Mesenteric fat pad (tissue), 1 donor: Measurements from ENCODE around the gene SEC63. TPM values are rescaled to one million over a fixed set of nuclear protein-coding genes. Genes with fewer than 3 reads are reported as not detected.
"Not testable (repeated sequence)": the region's sequence is repeated elsewhere in the genome, so short reads cannot be mapped to it uniquely, and the experiment has no call there.

Source experiments
- DNase-seq: peaks from one replicate; pipeline ENCODE4 v3.0.0-alpha.2; 2020; ENCODE audit warnings: low spot score
- total RNA-seq: library from RNA; stranded (reverse); fragmentation: NEBNext Ultra II Directional; extraction: Animal tissue kit (Norgen Biotek cat#: 25700); gene quantifications from one replicate; pipeline ENCODE4 v1.2.1, GENCODE V29; 2021
- donor health status: DM: yes; HTN: yes; CAD: no.

Gene SEC63
- total RNA-seq, 1 donor from 2014 or later = 126 TPM

DNA sequence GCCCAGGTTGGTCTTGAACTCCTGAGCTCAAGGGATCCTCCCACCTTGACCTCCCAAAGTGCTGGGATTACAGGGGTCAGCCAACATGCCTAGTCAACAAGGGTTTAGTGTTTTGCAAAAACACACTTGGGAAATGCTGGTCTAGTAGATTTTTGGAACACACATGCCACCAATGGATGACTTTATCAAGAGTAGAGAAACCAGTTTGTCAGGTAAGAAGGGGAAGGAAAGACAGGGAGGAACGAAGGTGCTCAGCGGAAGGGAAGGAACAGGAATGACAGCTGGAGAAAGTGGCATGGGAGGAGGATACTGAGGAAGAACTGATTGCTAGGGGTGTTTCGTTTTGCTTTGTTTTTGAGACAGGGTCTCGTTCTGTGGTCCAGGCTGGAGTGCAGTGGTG lies 15.6 kb upstream of the SEC63 start:
- DNase-seq = no peak

DNA sequence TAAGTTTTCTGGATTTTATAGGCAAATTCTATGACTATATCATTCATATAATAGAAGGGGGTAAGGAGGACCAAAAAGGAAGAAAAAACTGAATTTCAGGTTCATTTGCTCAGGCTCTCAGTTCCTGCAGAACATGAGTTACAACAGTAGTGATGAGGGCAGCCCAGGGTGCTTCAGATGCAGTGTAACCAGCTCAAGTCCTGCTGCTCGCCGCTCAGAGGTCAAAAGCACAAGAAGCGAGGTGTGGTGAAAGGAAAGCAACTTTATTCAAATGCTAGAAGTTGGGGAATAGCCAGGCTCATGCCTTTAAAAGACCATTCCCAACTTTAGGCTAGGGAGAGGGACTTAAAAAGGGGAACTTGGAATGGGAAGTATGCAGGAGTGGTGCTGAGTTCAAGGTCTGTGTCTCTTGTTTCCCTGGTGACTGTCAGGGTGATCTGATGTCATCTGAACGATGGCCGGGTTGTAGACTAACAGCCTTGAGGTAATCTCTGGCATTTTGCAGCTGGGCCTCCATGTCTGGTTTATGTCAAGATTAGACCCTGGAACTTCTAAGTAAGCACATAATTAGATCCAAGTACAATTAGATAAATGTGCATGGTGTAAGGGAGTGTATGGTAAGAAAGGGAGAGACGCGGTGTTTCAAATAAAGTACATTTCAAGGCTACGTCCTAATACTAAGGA lies 14.5 kb upstream of the SEC63 start:
- DNase-seq = no peak

DNA sequence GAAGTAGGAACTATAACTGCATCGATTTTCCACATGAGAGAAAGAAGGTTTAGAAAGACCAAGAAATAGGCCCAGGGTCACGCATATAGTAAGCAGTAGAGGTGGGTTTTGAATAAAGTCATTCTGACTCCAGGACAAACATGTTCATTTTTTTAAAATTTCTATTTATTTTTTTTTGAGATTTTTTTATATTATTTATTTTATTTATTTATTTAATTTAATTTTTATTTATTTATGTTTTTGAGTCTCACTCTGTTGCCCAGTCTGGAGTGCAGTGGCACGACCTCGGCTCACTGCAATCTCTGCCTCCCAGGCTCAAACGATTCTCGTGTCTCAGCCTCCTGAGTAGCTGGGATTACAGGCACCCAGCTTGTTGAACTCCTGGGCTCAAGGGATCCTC lies 13.2 kb upstream of the SEC63 start:
- no peak for DNase-seq

DNA sequence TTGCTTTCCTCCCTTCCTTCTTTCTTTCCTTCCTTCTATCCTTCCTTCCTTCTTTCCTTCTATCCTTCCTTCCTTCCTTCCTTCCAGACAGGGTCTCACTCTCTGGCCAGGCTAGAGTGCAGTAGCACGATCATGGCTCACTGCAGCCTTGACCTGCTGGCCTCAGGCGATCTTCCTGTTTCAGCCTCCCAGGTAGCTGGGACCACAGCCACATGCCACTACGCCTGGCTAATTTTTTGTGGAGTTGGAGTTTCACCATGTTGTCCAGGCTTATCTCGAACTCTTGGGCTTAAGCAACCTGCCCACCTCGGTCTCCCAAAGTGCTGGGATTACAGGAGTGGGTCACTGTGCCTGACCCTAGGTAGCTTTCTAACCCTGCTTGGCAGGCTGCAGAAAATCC lies 12.2 kb upstream of the SEC63 start:
- no peak for DNase-seq

DNA sequence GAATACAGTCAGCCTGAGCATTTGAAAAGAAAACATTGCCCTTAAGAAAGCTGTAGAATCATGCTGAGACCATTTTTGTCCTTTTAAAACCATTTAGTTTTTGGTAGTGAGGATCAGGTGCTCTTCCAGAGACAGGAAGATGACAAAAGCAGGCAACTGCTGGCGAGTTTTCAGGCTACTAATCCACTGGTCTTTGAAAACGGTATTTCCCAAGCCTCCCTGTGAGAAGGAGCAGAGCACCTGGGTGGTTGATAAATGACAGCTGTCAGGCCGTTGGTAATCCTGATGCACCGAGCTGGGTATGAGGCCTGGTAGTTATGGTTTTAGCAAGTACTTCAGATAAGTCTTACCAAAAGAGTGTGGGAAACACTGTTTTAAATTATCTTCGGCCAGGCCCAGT lies 10.1 kb upstream of the SEC63 start:
- no peak for DNase-seq

DNA sequence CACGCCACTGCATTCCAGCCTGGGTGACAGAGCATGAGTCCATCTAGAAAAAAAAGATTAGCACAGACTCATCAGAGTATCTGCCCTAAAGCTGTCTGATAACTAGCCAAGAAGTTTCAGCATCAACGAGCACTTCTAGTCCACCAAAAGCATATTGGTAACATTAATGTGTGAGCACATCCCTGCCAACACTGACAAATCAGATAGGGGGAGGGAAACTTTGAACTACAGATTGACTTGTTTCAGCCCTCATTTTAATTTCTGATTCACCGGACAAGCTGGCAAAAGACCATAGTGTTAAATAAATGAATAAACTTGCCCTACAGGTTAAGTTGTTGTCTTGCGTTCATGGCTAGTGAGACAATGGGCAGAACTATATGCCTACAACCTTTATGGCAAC lies 7.7 kb upstream of the SEC63 start:
- no peak for DNase-seq

DNA sequence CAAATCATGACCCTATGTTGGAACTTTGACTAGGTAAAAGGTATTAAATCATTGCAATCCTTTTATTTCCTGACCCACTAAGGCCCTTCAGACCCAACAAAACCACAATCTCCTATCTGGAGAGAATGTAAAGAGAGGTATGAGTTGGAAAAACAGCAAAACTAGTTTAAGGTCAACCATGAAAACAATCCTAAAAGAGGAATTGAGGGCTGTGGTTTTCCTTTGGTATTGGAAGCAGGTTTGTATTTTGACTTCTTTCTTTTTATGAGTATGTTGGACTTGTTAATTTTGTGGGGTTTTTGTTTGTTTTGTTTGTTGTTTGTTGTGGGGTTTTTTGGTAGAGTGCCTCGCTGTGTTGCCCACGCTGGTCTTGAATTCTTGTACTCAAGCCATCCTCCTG lies 4.7 kb upstream of the SEC63 start:
- no peak for DNase-seq

DNA sequence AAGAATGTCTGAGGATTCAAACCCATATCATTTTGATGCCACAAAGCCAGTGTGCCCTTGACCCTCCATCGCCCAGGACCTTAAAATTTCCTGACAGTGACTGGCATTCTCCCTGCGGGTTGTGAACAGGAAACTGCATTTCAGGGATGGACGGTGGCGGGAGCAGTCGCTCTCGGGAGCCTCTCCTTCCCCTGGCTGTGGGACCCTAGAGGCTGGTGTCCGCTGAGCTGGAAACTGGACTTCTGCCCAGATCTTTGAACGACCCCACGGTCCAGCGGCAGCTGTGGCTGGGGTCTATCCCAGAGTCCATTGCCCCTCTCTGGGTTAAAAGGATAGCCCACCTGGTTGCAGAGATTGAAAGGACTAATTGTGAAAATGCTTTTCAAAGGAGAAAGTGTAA lies 1.4 kb upstream of the SEC63 start:
- no peak for DNase-seq

DNA sequence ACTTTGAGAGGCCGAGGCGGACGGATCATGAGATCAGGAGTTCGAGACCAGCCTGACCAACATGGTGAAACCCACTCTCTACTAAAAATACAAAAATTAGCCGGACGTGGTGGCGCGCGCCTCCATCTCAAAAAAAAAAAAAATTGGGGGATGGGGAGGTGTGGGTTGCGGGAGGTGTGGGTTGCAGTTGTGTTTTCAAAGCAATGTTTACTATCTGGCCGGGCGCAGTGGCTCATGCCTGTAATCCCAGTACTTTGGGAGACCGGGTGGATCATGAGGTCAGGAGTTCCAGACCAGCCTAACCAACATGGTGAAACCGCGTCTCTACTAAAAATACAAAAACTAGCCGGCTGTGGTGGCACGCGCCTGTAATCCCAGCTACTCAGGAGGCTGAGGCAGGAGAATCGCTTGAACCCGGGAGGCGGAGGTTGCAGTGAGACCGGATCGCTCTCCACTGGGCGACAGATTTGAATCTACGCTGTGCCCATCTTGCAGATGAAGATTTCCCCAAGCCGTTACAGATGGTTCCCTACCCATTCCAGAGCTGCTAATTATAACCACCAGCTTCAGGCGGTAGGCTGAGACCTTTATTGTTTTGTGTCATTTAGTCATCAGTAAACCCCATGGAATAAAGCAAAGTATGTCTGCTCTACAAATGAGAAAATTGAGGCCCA lies 818 bp upstream of the SEC63 start:
- not testable (repeated sequence) for DNase-seq

DNA sequence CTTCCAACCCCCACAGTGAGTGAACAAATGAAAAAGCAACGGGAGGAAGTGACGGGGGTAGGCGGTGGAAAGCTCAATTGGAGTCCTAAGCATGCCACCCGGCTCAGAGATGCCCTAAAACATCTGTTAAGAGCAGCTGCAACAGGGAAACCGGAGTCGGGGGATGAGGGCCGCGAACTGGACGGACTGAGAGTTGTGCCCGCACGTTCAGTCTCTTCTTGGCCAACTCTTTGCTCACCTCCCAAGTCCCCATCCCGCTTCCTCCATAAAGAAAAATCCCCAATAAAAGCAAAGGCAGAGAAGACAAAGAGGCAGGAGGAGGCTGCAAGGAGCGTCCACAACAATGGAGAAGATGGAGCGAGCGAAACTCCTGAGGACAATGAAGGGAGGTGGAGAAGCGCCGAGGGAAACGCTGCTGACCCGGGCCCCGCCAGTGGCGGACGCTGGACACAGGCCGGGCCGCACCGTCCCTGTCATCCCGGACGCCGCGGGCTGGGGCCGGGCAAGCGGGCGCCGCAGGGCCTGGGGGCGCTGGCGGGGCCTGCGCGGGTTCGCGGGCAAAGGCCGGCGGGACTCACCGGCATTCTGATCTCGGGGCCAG lies 600 bp downstream of the SEC63 start:
- DNase-seq = no peak

DNA sequence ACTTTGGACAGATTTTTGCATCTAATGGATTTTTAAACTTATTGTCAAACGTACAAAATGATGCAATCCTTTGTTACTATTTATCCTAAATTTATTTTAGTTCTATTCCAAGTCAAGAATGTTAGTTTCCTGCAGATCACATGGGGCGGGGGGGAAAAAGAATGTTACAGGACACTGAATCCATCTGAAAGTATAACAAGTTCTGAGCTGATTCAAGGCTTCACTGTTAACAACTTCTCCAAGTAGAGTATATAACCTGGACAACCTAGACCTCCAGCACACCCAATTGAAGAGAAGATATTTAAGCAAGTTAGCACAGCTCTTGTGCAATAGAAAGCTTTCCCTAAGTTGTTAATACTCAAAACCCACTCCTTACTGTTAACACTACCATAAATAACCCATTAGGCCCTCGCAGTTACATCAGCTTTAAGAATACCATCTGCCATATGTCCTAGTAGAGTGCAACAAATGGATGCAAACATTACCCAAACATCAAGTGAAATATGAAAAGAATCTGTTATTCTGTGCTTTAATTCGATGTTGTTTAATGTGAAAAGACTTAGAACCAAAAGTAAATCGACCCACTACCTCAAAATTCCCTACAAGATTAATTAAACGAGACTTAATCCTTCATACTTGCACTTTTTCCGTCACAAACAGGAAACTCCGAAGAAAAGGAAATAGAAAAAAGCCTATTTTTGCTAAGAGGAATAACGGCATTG lies 1.3 kb downstream of the SEC63 start:
- DNase-seq = no peak

DNA sequence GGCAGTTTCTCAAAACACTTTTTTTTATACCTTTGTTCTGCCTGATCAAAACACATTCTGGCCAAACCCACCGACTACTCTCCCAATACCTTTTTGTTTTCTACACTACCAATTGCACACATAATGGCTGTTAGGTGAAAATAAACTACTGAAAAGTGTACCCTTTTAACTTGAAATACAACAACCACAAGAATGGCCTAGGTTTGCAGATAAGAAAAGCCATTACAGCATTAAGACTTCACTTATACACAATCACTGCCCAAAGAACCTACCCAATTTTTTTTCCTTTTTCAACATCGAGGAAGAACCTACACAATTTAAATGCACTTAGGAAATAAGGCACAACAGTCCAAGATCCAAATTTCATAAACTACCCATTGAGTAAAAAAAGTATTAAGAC lies 1.8 kb downstream of the SEC63 start:
- no peak for DNase-seq

DNA sequence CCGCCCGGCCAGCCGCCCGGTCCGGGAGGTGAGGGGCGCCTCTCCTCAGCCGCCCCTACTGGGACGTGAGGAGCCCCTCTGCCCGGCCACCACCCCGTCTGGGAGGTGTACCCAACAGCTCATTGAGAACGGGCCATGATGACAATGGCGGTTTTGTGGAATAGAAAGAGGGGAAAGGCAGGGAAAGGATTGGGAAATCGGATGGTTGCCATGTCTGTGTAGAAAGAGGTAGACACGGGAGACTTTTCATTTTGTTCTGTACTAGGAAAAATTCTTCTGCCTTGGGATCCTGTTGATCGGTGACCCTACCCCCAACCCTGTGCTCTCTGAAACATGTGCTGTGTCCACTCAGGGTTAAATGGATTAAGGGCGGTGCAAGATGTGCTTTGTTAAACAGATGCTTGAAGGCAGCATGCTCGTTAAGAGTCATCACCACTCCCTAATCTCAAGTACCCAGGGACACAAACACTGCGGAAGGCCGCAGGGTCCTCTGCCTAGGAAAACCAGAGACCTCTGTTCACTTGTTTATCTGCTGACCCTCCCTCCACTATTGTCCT lies 4.1 kb downstream of the SEC63 start:
- not testable (repeated sequence) for DNase-seq

DNA sequence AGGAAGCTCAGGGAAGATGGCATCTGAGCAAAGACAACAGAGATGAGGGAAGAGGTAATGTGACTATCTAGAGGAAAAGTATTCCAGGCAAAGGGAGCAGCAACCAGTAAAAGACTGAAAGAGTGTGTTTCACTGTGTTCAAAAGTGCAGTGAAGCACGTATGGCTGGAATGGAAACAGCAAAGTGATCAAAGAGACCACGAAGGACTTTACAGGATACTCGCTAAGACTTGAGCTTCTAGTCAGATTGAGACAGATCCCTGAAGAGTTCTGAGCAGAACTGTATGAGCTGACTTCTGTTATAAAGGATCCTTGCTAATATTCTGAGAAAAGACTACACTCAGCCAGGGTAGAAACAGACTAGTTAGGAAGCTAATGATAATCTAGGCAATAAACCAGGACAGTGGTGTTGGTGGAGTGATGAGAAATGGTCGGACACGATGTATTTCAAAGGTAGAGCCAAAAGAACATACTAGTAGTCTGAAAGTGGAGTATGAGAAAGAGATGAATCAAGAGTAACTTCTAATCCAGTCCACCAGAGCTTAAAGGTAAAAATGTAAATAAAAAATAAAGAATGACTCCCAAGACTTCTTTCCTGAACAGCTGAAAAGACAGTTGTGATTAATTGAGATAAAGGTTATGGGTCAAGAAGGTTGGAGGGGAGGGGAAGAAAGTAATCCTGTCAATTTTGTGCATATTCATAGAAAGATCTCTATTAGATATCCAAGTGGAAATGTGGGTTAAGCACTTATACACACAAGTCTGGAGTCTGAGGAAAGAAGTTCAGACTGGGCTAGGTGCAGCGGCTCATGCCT lies 14.2 kb downstream of the SEC63 start:
- DNase-seq = no peak

DNA sequence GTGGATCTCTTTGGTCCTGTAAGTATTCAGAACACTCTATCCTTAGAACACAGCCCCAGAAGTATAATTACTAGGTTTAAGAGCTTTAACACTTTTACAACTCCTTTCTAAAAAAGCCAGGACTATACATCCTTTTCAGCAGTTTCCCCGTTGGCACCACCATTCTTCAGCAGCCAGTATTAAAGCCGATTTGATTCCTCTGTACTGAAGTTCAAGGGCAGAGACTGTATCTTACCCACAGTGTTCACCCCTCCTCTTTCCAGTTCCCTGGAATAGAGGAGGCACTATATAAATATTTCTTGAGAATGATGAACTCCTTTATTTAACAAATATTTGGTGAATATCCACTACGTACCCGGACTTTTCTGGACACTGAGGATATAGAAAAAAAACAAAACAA lies 15.9 kb downstream of the SEC63 start:
- no peak for DNase-seq

DNA sequence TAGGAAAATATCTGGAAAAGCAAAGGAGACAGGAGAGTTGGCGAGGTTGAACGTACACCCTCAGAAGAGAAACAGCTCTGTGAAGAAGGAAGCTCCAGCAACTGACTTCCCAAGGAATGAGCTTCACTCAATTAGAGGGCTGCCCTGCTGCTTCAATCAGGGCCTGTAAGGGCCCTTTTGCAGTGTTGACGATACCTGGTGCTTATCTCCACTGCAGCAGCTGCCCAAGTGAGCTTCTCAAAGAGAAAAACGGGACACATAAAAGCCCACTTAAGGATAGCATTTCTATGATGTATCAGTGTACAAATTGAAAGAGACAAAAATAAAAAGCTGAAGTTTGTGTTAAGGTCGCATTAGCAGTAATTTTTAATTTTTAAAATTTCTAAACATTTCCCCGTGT lies 16.4 kb downstream of the SEC63 start:
- DNase-seq = no peak

DNA sequence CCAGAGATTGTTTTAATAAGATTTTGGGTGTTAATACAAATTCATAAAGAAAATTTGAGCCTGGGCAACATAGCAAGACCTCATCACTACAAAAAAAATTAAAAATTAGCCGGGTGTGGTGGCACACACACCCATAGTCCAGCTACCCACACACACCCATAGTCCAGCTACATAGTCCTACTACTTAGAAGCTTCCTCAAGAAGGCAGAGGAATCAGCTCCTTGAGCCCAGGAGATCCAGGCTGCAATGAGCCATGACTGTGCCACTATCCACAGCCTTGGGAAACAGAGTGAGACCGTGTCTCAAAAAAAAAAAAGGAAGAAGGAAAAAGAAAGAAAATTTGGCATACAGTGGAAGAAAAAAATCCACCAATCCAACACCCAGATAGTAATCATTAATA lies 16.8 kb downstream of the SEC63 start:
- no peak for DNase-seq

DNA sequence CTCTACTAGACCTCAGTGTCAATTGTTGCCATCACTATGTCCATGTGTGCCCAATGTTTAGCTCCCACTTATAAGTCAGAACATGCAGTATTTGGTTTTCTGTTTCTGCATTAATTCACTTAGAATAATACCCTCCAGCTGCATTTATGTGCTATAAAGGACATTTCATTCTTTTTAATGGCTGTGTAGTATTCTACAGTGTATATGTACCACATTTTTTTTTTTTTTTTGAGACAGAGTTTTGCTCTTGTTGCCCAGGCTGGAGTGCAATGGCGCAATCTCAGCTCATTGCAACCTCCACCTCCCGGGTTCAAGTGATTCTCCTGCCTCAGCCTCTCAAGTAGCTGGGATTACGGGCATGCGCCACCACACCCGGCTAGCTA lies 21.1 kb downstream of the SEC63 start:
- not testable (repeated sequence) for DNase-seq

DNA sequence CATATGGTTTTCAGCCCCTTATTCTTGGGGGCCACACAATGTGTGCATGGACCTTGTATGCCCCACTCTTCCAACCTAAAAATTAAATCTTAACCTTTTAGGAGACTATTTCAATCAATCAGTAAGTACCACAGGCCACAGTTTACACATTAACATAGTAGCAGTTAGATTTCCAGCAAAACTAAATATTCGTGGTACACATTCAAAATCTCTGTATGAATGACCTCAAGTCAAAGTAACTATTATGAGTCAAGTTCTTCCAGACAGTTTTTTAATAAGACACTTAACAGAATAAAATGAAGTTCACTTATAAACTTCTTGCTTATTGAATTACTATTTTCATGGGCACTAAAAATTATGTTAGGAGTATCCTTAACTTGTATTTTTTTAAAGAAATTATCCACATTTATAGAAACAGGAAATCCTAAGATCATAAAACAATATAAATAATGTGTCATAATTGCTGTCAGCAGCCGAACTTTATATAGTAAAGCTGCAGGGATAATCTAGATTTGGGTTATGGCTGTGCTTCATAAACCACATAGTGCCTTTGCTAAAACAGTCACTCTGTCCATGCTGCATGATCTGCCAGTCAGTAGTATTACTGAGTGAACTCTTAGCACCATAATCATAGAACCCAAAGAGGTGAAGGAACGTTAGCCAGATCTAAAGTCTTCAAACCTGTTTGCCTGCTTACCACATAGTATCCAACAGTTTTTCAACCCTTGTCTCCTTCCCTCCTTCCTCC lies 21.7 kb downstream of the SEC63 start:
- no peak for DNase-seq

DNA sequence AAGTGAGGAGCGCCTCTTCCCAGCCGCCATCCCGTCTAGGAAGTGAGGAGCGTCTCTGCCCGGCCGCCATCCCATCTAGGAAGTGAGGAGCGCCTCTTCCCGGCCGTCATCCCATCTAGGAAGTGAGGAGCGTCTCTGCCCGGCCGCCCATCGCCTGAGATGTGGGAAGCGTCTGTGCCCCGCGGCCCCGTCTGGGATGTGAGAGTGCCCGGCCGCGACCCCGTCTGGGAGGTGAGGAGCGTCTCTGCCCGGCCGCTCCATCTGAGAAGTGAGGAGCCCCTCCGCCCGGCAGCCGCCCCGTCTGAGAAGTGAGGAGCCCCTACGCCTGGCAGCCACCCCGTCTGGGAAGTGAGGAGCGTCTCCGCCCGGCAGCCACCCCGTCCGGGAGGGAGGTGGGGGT lies 23.8 kb downstream of the SEC63 start:
- DNase-seq = not testable (repeated sequence)
